ENCODE results near the gene SNW1. TPM values are rescaled to one million over a fixed set of nuclear protein-coding genes. Genes with fewer than 3 reads are reported as not detected.

SNW1 gene
- polyA plus RNA-seq, 1 donor = 49.9 TPM

Other genes starting within 250 kb of the SNW1 start
- 16.4 TPM for gene SPTLC2, start 144.5 kb downstream of the SNW1 start, polyA plus RNA-seq (ENCODE audit: insufficient read length)
- gene ALKBH1, start 53.1 kb downstream of the SNW1 start, polyA plus RNA-seq (ENCODE audit: insufficient read length) = 11.0 TPM
- gene SLIRP, start 53.1 kb downstream of the SNW1 start, polyA plus RNA-seq (ENCODE audit: insufficient read length) = 70.1 TPM
- gene ADCK1, start 39.0 kb upstream of the SNW1 start, polyA plus RNA-seq (ENCODE audit: insufficient read length) = 7.2 TPM